Liver (tissue), 9 donors: Measurements from ENCODE around the gene TSKU. TPM values are rescaled to one million over a fixed set of nuclear protein-coding genes. Genes with fewer than 3 reads are reported as not detected.

Experiments used
- DNase-seq: peaks from one replicate; pipeline ENCODE4 v3.0.0-alpha.2; 2017; ENCODE audit warnings: low spot score
- H3K27ac ChIP-seq, 2 donors: one replicate each; pipeline ENCODE4 v1.7.0; 2013; ENCODE audit warnings: inconsistent platforms in 2 of 2, low read length in 2 of 2, control low read depth in 1 of 2, low read depth in 1 of 2, mild to moderate bottlenecking in 1 of 2
- H3K27me3 ChIP-seq, 4 donors: one replicate each; pipeline versions ENCODE4 v1.6.1 to v1.7.0; 2013; ENCODE audit warnings: low read length in 3 of 4, inconsistent platforms in 1 of 4, mild to moderate bottlenecking in 1 of 4, moderate library complexity in 1 of 4; ENCODE audit not compliant: control insufficient read depth in 4 of 4, insufficient read depth in 4 of 4
- H3K36me3 ChIP-seq, 4 donors: one replicate each; pipeline versions ENCODE4 v1.6.1 to v1.7.0; 2013; ENCODE audit warnings: low read length in 3 of 4, mild to moderate bottlenecking in 3 of 4, low read depth in 1 of 4, moderate library complexity in 1 of 4; ENCODE audit not compliant: control insufficient read depth in 4 of 4, insufficient read depth in 3 of 4
- H3K4me1 ChIP-seq, 4 donors: one replicate each; pipeline versions ENCODE4 v1.6.1 to v1.7.0; 2013; ENCODE audit warnings: low read length in 3 of 4, mild to moderate bottlenecking in 3 of 4, moderate library complexity in 1 of 4; ENCODE audit not compliant: control insufficient read depth in 4 of 4, insufficient read depth in 4 of 4
- H3K4me3 ChIP-seq, 3 donors: one replicate each; pipeline versions ENCODE4 v1.6.1 to v1.7.0; 2013; ENCODE audit warnings: low read length in 3 of 3, control low read depth in 1 of 3, low read depth in 1 of 3, mild to moderate bottlenecking in 1 of 3
- H3K9ac ChIP-seq, 2 donors: one replicate each; pipeline ENCODE4 v1.7.0; 2013; ENCODE audit warnings: low read length in 2 of 2, mild to moderate bottlenecking in 2 of 2, moderate library complexity in 2 of 2, control low read depth in 1 of 2, low read depth in 1 of 2
- H3K9me3 ChIP-seq, 4 donors: one replicate each; pipeline versions ENCODE4 v1.6.1 to v1.7.0; 2013; ENCODE audit warnings: low read length in 3 of 4; ENCODE audit not compliant: control insufficient read depth in 4 of 4
- EGR1 ChIP-seq, 2 donors: IDR thresholded peaks; 2 replicates each; pipeline ENCODE4 v1.6.1; 2016 to 2018; ENCODE audit warnings: antibody characterized with exemption in 2 of 2, low read depth in 2 of 2
- NR2F2 ChIP-seq: IDR thresholded peaks from 2 replicates; pipeline ENCODE4 v1.6.1; 2016; ENCODE audit warnings: antibody characterized with exemption
- REST ChIP-seq: IDR thresholded peaks from 2 replicates; pipeline ENCODE4 v1.6.1; 2016; ENCODE audit warnings: antibody characterized with exemption, mild to moderate bottlenecking
- RXRA ChIP-seq, 2 donors: IDR thresholded peaks; 2 replicates each; pipeline ENCODE4 v1.6.1; 2017 to 2018; ENCODE audit warnings: antibody characterized with exemption in 2 of 2, mild to moderate bottlenecking in 1 of 2
- TAF1 ChIP-seq: conservative IDR thresholded peaks from 2 replicates; pipeline ENCODE4 v1.6.1; 2016; ENCODE audit warnings: antibody characterized with exemption, mild to moderate bottlenecking
- WGBS: extraction: QIAGEN DNeasy Blood & Tissue Kit; methylation state at CpG from one replicate; pipeline ENCODE4 v1.1.7; 2013; 5-methylcytosine and 5-hydroxymethylcytosine counted together
- polyA plus RNA-seq, 2 donors: library from polyadenylated mRNA; stranded (reverse) in 1 of 2; unstranded in 1 of 2; fragments of 200-250 nt in 1 of 2; fragments of >200 nt in 1 of 2; fragmentation: Nextera tagmentation in 1 of 2; extraction: Ambion mirVana in 1 of 2; gene quantifications; one replicate each; pipeline versions ENCODE4 v1.2.1 to v1.2.3, GENCODE V29; 2013 to 2015
- total RNA-seq, 2 donors: library from RNA; depleted of rRNA; stranded (reverse); fragments of >200 nt; gene quantifications; one replicate each; pipeline ENCODE4 v1.2.3, GENCODE V29; 2014
- TF ChIP-seq, protein P1 (sequence below): IDR thresholded peaks from 2 replicates; pipeline ENCODE4 v1.6.1; 2016; ENCODE audit warnings: antibody characterized with exemption
- TF ChIP-seq, protein P2 (sequence below): fragments of 150-350 bp; IDR thresholded peaks from 2 replicates; pipeline ENCODE4 v1.5.1; 2017; ENCODE audit warnings: improper control_type of control experiment, low read depth, low read length; ENCODE audit not compliant: missing input control
- donor health status: healthy.
- donor health status: healthy.
- donor health status: healthy.
- donor health status: healthy.
- donor health status: healthy.

The TSKU gene
- total and polyA plus RNA-seq, 4 donors: 3.3 to 492 (median 46.0) TPM

DNA sequence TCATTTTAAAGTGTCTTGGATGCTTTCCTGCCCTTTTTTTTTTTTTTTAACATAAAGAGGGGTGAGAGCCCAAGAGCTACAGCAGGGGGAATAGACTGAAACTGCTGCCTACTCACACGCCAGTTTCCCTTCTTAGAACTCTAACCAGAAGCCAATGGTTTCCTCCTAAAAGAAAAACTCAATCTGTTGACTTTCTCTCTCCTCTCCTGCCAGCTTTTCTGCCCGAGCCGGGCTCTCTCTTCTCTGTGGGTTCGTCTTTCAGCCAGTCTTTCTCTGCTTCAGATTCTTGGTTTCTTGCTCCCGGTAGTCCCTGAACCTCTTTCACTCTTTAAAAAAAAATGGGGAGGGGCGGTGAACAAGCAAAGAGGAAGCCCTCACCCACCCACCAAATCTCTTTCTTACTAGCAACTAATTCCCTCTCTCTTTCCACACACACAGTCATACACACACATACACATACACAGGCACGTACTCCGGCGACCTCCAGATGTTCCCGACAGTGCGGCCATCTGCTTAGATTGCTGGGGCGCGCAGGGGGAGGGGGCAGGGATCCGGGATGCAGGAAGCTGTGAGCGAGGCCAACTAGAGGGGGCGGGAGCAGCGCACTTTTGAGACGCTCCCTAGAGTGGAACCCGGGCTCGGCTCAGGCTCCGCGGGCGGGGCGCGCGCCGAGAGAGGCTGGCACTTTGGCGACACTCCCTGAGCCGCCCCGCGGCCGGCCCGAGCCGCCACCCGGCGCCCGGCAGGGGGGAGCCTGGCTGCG lies 444 bp upstream of the TSKU start (continued):
- TF ChIP-seq REST: peak; percentile 61

- peak overlapping the region; percentile 70 to 94 for H3K9ac ChIP-seq
- H3K4me3 ChIP-seq: peak overlapping the region; percentile 86 to 93 (median 87)
- H3K9me3 ChIP-seq: no peaks in the 10 kb centered on the region
- H3K36me3 ChIP-seq: peaks cover 0 to 3% (median 1%) of the 10 kb centered on the region in 4 donors
- DNase-seq: peak; percentile 54
- peak overlapping the region; percentile 65 to 92 for H3K27ac ChIP-seq
- 3% methylated on average over 65 of the region's 65 CpGs for WGBS
- no peaks in the 10 kb centered on the region for H3K27me3 ChIP-seq
- TF ChIP-seq RXRA (IDR thresholded peaks at IDR 0.05) (no peak), TAF1 (peak; percentile 34), EGR1 (IDR thresholded peaks at IDR 0.05; ENCODE audit: low read depth in 2 of 2) (no peak), NR2F2 (no peak)
- TF ChIP-seq, protein P1, sequence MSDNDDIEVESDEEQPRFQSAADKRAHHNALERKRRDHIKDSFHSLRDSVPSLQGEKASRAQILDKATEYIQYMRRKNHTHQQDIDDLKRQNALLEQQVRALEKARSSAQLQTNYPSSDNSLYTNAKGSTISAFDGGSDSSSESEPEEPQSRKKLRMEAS: no peak
- TF ChIP-seq, protein P2, sequence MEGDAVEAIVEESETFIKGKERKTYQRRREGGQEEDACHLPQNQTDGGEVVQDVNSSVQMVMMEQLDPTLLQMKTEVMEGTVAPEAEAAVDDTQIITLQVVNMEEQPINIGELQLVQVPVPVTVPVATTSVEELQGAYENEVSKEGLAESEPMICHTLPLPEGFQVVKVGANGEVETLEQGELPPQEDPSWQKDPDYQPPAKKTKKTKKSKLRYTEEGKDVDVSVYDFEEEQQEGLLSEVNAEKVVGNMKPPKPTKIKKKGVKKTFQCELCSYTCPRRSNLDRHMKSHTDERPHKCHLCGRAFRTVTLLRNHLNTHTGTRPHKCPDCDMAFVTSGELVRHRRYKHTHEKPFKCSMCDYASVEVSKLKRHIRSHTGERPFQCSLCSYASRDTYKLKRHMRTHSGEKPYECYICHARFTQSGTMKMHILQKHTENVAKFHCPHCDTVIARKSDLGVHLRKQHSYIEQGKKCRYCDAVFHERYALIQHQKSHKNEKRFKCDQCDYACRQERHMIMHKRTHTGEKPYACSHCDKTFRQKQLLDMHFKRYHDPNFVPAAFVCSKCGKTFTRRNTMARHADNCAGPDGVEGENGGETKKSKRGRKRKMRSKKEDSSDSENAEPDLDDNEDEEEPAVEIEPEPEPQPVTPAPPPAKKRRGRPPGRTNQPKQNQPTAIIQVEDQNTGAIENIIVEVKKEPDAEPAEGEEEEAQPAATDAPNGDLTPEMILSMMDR: no peak
- H3K4me1 ChIP-seq: peaks cover 6 to 62% (median 39%) of the 10 kb centered on the region in 4 donors
These were observed 999 bp downstream of the TSKU start for GRCh38 chr11:76783896-76784813.

DNA sequence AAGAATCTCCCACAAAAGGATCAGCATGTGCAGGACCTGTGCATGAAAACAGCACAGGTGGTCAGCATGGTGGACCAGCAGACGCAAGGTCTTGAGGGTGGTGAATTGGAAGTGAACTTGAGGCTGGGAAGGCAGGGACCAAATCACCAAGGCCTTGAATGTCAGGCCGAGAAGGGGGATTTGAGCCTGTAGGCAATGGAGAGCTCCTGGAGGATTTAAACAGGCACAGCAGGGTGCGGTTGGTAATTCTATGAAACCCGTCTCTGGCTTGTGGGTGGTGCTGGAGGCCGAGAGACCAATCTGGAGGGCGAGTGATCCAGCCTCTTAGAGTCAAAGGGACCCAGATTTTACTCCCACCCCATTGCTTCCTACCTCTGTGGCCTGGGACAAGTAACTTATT lies 2.4 kb downstream of the TSKU start:
- peaks cover 0 to 7% (median 1%) of the 10 kb centered on the region in 4 donors for H3K36me3 ChIP-seq
- no peaks in the 10 kb centered on the region for H3K9me3 ChIP-seq
- H3K4me3 ChIP-seq: peak overlapping the region; percentile 60 to 93 (median 86)
- TF ChIP-seq, protein P2: no peak
- no peak for DNase-seq
- peak overlapping the region; percentile 47 to 94 for H3K9ac ChIP-seq
- WGBS: 32% methylated on average over 6 of the region's 6 CpGs
- no peaks in the 10 kb centered on the region for H3K27me3 ChIP-seq
- H3K27ac ChIP-seq: peak overlapping the region; percentile 2 to 92
- peaks cover 6 to 71% (median 45%) of the 10 kb centered on the region in 4 donors for H3K4me1 ChIP-seq
